ENCODE measurements around the gene GRIK1.

Gene GRIK1

DNA sequence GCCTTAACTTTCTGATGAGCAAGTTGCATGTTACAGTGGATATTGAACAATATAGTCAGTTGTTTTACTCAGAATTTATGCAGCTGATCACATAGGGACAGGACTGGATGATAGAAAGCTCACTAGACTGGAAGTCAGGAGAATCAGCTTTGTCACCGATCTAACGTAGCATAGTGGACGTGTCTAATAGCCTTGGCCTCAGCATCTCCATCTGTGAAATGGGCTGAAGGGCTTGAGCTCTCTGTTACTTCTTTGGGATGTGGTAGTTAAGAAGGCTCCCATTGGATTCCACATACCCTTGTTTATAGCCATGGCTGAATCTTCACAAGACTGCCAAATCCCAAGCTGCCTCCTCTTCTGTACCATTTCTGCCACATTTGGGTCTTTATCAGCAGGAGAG lies 190.6 kb downstream of the GRIK1 start:
- no peak overlapping the region for H3K27ac ChIP-seq
- no peak for TF ChIP-seq ZFX (IDR thresholded peaks at IDR 0.05)
- TF ChIP-seq, protein P1, sequence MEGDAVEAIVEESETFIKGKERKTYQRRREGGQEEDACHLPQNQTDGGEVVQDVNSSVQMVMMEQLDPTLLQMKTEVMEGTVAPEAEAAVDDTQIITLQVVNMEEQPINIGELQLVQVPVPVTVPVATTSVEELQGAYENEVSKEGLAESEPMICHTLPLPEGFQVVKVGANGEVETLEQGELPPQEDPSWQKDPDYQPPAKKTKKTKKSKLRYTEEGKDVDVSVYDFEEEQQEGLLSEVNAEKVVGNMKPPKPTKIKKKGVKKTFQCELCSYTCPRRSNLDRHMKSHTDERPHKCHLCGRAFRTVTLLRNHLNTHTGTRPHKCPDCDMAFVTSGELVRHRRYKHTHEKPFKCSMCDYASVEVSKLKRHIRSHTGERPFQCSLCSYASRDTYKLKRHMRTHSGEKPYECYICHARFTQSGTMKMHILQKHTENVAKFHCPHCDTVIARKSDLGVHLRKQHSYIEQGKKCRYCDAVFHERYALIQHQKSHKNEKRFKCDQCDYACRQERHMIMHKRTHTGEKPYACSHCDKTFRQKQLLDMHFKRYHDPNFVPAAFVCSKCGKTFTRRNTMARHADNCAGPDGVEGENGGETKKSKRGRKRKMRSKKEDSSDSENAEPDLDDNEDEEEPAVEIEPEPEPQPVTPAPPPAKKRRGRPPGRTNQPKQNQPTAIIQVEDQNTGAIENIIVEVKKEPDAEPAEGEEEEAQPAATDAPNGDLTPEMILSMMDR (conservative IDR thresholded peaks at IDR 0.05), result no peak

DNA sequence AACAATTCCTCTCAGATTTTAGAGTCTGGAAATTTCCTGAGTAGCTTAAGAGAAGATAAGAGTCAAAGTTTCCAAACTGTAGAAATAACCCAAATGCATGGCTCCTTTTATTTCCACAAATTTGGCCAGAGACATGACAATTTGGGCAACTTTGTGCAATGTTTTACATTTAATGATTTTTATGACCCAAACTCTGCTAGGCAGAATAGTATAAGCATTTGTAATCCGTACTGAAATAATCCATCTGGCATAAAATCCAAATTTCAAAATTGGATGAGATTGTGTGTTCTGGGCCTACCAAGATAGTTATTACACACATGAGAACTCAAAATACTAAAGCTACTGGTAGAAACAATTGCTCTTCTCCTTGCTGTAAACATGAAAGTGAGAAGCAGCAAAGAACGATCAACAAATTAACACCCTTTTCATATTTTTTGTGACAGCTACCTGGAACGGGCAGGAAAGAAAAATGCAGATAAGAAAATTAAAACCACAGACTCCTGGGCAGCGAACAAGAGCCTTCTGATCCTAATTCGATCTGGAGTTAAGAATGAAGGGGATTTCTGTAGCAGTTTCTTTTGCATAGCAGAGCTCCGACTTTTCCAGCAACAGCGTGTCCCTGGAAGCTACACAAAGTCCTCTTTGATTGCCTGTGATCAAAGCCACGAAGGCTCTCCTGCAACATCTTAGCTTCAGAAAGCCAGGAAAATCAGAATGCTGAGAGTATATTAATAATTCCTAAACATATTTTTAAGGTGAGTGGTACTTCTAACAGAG lies 191.2 kb downstream of the GRIK1 start:
- TF ChIP-seq, protein P1 (conservative IDR thresholded peaks at IDR 0.05), result no peak
- TF ChIP-seq ZFX (IDR thresholded peaks at IDR 0.05), result no peak
- no peak overlapping the region for H3K27ac ChIP-seq

DNA sequence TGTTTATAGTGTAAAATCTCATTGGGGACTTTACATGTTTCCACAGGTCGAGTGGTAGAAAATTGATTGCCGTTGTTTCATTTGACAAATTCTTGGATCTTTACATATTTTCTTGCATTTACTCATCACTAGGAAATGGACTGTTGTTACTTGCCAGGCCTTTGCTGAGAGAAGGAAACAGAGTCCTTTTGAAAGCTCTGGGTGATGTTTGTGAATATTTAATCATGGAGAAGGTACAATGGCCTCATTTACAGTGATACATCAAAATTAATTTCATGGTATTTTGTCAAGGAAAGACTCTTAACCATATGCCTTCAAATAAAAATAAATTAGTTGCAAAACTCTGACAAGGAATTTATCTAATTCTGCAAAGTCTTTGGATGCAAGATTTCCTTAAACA lies 198.0 kb downstream of the GRIK1 start:
- no peak for TF ChIP-seq ZFX (IDR thresholded peaks at IDR 0.05)
- TF ChIP-seq, protein P1 (conservative IDR thresholded peaks at IDR 0.05), result no peak
- no peak overlapping the region for H3K27ac ChIP-seq

DNA sequence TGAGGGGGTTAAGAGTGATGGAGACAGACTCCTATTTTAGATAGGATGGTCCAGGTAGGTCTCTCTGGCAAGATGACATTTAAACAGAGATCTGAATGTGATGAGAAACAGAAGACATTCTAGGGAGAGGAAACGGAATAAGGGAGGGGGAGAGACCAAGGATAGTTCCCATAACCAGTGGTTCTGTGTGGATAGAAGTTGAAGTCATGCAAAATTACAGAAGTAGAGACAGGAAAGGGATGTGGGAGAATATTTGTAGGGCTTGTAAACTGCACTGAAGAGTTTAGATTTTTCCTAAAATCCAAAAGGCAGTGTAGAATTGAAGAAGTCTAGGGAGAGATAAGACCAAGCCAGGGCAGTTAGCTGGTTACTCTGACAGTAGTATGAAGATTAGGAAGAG lies 200.6 kb downstream of the GRIK1 start:
- no peak overlapping the region for H3K27ac ChIP-seq
- no peak for TF ChIP-seq ZFX (IDR thresholded peaks at IDR 0.05)
- TF ChIP-seq, protein P1 (conservative IDR thresholded peaks at IDR 0.05), result no peak

DNA sequence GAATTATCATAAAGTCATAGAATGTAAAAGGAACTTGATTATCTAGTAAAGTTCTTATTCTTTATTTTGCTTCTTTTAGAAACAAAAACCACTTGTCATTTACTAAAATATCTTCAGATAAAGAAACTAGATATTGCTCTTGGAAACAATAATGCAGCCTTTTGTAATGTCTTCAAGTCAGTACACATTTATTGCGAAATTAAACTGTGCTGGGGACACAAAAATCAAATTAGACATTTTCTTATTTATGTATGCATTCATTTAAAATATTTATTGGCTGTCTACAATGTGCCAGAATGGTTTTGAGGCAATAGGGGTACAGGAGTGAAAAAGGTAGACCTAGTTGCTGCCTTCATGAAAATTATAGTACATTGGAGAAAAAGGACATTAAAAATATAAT lies 201.1 kb downstream of the GRIK1 start:
- H3K27ac ChIP-seq, result no peak overlapping the region
- TF ChIP-seq, protein P1 (conservative IDR thresholded peaks at IDR 0.05), result no peak
- TF ChIP-seq ZFX (IDR thresholded peaks at IDR 0.05), result no peak

DNA sequence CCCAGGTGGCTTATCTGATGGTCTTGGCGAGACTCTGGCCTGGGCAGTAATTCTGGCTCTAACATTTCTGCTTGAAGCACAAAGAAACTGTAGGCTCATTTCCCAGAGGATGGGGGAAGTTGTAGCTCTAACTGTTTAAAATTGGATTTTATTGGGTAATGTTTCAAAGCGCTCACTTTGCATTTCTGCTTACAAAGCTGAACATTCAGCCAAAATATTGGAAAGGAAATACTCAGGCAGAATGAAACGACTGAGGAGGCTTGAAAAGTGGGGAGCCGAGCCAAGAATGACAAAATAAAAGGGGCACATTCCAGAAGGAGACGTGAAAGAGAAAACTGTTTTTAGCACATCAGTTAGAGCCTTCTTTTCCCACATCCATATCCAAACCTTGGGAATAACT lies 202.6 kb downstream of the GRIK1 start:
- TF ChIP-seq, protein P1 (conservative IDR thresholded peaks at IDR 0.05), result no peak
- TF ChIP-seq ZFX (IDR thresholded peaks at IDR 0.05), result no peak
- no peak overlapping the region for H3K27ac ChIP-seq

DNA sequence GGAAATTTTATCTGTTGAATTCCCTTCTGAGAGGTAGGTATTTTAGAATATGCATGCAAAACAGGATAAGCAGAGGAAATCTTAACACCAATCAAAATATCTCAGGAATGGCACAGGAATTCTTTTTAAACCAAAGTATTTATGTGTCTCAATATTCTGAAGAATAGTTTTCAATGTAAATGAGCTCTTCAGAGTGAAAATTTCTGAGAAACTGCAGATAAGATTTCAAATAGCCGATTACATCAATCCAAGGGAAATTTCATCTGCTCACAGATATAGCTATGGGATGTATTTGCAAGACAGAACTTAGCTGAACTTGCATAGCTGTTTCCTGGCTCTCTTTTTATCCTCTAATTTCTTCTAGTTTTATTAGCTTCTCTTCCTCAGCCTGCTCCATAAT lies 209.5 kb downstream of the GRIK1 start:
- H3K27ac ChIP-seq, result no peak overlapping the region
- TF ChIP-seq, protein P1 (conservative IDR thresholded peaks at IDR 0.05), result no peak
- TF ChIP-seq ZFX (IDR thresholded peaks at IDR 0.05), result no peak

All from C4-2B (cell line).